ENCODE results near the gene OR5AR1.

Gene OR5AR1

DNA sequence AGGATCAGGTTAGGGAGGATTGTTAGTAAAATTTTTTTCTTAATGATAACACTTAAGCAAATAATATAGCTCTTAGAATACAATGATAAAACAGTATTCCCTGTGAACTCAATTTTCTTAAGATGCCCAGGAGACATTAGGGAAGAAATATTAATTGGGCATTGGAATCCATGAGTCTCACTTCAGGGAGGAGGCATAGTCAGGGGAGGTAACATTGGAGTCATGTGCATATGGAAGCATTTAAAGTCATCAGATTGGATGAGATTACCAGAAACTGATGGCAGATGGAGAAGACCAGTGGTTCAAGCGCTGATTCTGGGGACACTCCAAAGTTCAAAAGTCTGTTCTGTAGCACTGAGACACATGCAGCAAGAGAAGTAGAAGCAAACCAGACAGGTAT, 35.3 kb downstream of the OR5AR1 start, which contains the start of gene OR9G1:
Gene OR9G1, plus strand, starts transcription at position 301 of the 400 bp plus-strand sequence. CDS start 1,293 bp downstream, outside the sequence.
- H3K27ac ChIP-seq, result no peak within 1 kb of the TSS
- TF ChIP-seq CTCF (IDR thresholded peaks at IDR 0.05; ENCODE audit: low read depth, low read length), result no peak
- peaks cover 10% of the 10 kb centered on the region for H3K27me3 ChIP-seq (ENCODE audit: insufficient read depth, low read depth, severe bottlenecking)
- H3K36me3 ChIP-seq, result no peaks in the 10 kb centered on the region
- no peaks in the 10 kb centered on the region for H3K9me3 ChIP-seq (ENCODE audit: severe bottlenecking)
- no peak for DNase-seq
- H3K4me3 ChIP-seq (ENCODE audit: low read depth, low read length), result no peak within 1 kb of the TSS

GRCh38 chr11:56700242-56700913, 36.9 kb downstream of the OR5AR1 start:
- H3K27ac ChIP-seq, result no peak overlapping the region

DNA sequence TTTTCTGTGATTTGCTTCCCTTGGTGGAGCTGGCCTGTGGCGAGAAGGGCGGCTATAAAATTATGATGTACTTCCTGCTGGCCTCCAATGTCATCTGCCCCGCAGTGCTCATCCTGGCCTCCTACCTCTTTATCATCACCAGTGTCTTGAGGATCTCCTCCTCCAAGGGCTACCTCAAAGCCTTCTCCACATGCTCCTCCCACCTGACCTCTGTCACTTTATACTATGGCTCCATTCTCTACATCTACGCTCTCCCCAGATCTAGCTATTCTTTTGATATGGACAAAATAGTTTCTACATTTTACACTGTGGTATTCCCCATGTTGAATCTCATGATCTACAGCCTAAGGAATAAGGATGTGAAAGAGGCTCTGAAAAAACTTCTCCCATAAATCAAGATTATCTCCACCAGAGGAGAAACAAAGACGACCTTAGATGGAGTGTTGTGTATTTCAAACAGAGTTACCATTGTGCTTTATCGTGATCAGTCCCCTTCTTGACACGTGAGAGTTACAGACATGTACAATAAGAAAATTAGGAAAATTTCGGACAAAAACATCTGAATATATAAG, 37.5 kb downstream of the OR5AR1 start:
- DNase-seq, result no peak
- H3K27me3 ChIP-seq (ENCODE audit: insufficient read depth, low read depth, severe bottlenecking), result peaks cover 14% of the 10 kb centered on the region
- H3K27ac ChIP-seq, result no peak overlapping the region
- H3K4me3 ChIP-seq (ENCODE audit: low read depth, low read length), result no peak overlapping the region
- TF ChIP-seq CTCF (IDR thresholded peaks at IDR 0.05; ENCODE audit: low read depth, low read length), result no peak
- H3K9me3 ChIP-seq (ENCODE audit: severe bottlenecking), result no peaks in the 10 kb centered on the region
- H3K36me3 ChIP-seq, result no peaks in the 10 kb centered on the region

More at GRCh38 chr11:56700242-56700913, 36.9 kb downstream of the OR5AR1 start:
- Histone ChIP-seq H3K27me3 (ENCODE audit: insufficient read depth, low read depth, severe bottlenecking) (peaks cover 10% of the 10 kb centered on the region), H3K9me3 (ENCODE audit: severe bottlenecking) (no peaks in the 10 kb centered on the region), H3K36me3 (no peaks in the 10 kb centered on the region), H3K4me3 (ENCODE audit: low read depth, low read length) (no peak overlapping the region)
- DNase-seq, result no peak
- no peak for TF ChIP-seq CTCF (IDR thresholded peaks at IDR 0.05; ENCODE audit: low read depth, low read length)

GRCh38 chr11:56705784-56706396, 42.4 kb downstream of the OR5AR1 start:
- Histone ChIP-seq H3K4me3 (ENCODE audit: low read depth, low read length) (no peak overlapping the region), H3K36me3 (no peaks in the 10 kb centered on the region), H3K27ac (no peak overlapping the region), H3K27me3 (ENCODE audit: insufficient read depth, low read depth, severe bottlenecking) (peaks cover 13% of the 10 kb centered on the region), H3K9me3 (ENCODE audit: severe bottlenecking) (no peaks in the 10 kb centered on the region)
- no peak for TF ChIP-seq CTCF (IDR thresholded peaks at IDR 0.05; ENCODE audit: low read depth, low read length)
- DNase-seq, result no peak

DNA sequence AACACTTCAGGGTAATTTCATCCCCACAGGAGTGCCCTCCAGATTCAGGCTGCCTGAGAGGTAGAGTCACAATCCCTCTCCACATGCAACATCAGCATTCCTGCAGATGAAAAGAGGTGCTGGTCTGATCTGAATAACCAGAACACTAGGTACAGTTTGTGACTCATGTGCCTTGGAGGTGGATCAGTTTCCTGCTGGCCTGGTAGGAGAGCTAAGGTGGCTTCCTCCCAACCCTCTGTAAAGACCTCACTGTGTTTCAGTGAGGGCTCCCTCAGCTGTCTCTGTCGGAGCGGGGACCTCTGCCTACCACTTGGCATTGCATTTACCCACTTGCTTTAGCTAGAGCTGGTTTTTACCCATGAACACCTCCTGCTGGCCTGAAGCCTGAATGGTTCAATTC, 43.0 kb downstream of the OR5AR1 start:
- no peak for DNase-seq
- H3K27ac ChIP-seq, result no peak overlapping the region
- H3K9me3 ChIP-seq (ENCODE audit: severe bottlenecking), result no peaks in the 10 kb centered on the region
- H3K27me3 ChIP-seq (ENCODE audit: insufficient read depth, low read depth, severe bottlenecking), result peaks cover 7% of the 10 kb centered on the region
- H3K36me3 ChIP-seq, result no peaks in the 10 kb centered on the region
- H3K4me3 ChIP-seq (ENCODE audit: low read depth, low read length), result no peak overlapping the region
- no peak for TF ChIP-seq CTCF (IDR thresholded peaks at IDR 0.05; ENCODE audit: low read depth, low read length)
